ENCODE data around the gene ASIC4. TPM values are rescaled to one million over a fixed set of nuclear protein-coding genes. Genes with fewer than 3 reads are reported as not detected.

Gene ASIC4
- total and polyA plus RNA-seq, 2 of the 8 experiments (the other 6 are each of a cell fraction or from before 2014, with no cell fraction given), result 0.12 to 0.22 TPM

GRCh38 chr2:219495531-219496122, 18.7 kb upstream of the ASIC4 start (continued):
- TF ChIP-seq MAX (IDR thresholded peaks at IDR 0.05) (peak; percentile 91), SAP30 (IDR thresholded peaks at IDR 0.05; ENCODE audit: insufficient read depth, insufficient replicate concordance, low read length) (peak; percentile 39), JUN (IDR thresholded peaks at IDR 0.05; ENCODE audit: low read depth, low read length) (no peak), RAD21 (IDR thresholded peaks at IDR 0.05 in 1 of 2, conservative IDR thresholded peaks at IDR 0.05 in 1 of 2; ENCODE audit: low read depth in 2 of 2, low read length in 2 of 2) (peak; percentile 46 to 67), CTCF (IDR thresholded peaks at IDR 0.05; ENCODE audit: control extremely low read depth in 1 of 3, insufficient read depth in 1 of 3, low read depth in 1 of 3, low read length in 3 of 3) (peak in 2 of 3 experiments; percentile 75 to 76; a peak in 3 of 4 replicates)
